Colonic mucosa (tissue), 4 donors: ENCODE measurements around the gene ONECUT2. TPM values are rescaled to one million over a fixed set of nuclear protein-coding genes. Genes with fewer than 3 reads are reported as not detected.

Experiments used
- DNase-seq: peaks from one replicate; pipeline ENCODE4 v3.0.0-alpha.2; 2020
- H3K27ac ChIP-seq: fragments of 200-600 bp; one replicate; pipeline ENCODE4 v1.8.0; 2021
- H3K27me3 ChIP-seq: fragments of 200-600 bp; one replicate; pipeline ENCODE4 v1.8.0; 2021
- H3K36me3 ChIP-seq: fragments of 200-600 bp; one replicate; pipeline ENCODE4 v1.8.0; 2021
- H3K4me1 ChIP-seq: fragments of 200-600 bp; one replicate; pipeline ENCODE4 v1.8.0; 2021; ENCODE audit warnings: mild to moderate bottlenecking
- H3K4me3 ChIP-seq: fragments of 200-600 bp; one replicate; pipeline ENCODE4 v1.8.0; 2021
- H3K9ac ChIP-seq, 2 donors: one replicate each; pipeline ENCODE4 v1.7.0; 2013; ENCODE audit warnings: control low read depth in 2 of 2, low read depth in 2 of 2, low read length in 2 of 2
- H3K9me3 ChIP-seq: fragments of 200-600 bp; one replicate; pipeline ENCODE4 v1.8.0; 2021
- intact Hi-C: fragments of 100-400 bp; cut with DNase I; formaldehyde crosslinking; loops from one replicate; pipeline ENCODE4 v1.14.1; 2022
- total RNA-seq, 2 donors: library from RNA; stranded (reverse); fragmentation: NEBNext Ultra II Directional in 1 of 2; extraction: Animal tissue kit (Norgen Biotek cat#: 25700) in 1 of 2; gene quantifications; one replicate each; pipeline ENCODE4 v1.2.1, GENCODE V29; 2021
- TF ChIP-seq, protein P1 (sequence below): fragments of 200-600 bp; IDR thresholded peaks from one replicate; pipeline ENCODE4 v1.8.0; 2022; ENCODE audit warnings: antibody characterized with exemption, mild to moderate bottlenecking
- donor health status: healthy.
- donor health status: DM: no; HTN: no; CAD: no.
- donor health status: DM: no; HTN: no; CAD: no.

Gene ONECUT2
- total RNA-seq, 2 donors from 2014 or later = 0.05 to 0.49 TPM

DNA sequence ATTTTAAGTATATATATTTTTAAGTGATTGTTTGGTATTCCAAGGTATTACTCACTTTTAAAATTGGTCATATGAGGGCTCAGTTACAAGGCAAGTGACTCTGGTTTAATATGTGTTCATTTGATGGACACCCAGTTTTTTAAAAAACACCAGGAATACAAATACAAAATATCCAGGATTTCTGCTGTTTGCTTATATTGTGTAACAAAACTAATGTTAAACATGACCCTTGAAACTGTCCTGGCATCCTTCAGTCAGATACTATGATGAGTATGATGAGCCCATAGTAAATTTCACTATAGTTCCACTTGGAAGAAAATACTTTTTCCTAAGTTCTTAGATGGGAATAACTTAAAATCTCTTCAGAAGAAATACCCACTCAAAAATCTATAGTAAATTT, 11.4 kb upstream of the ONECUT2 start:
- Histone ChIP-seq H3K9ac (no peak overlapping the region), H3K27me3 (peaks cover 35% of the 10 kb centered on the region), H3K36me3 (no peaks in the 10 kb centered on the region), H3K9me3 (no peaks in the 10 kb centered on the region), H3K27ac (no peak overlapping the region), H3K4me3 (no peak overlapping the region), H3K4me1 (no peaks in the 10 kb centered on the region)
- intact Hi-C loops = no loop called here
- no peak for DNase-seq
- TF ChIP-seq, protein P1, sequence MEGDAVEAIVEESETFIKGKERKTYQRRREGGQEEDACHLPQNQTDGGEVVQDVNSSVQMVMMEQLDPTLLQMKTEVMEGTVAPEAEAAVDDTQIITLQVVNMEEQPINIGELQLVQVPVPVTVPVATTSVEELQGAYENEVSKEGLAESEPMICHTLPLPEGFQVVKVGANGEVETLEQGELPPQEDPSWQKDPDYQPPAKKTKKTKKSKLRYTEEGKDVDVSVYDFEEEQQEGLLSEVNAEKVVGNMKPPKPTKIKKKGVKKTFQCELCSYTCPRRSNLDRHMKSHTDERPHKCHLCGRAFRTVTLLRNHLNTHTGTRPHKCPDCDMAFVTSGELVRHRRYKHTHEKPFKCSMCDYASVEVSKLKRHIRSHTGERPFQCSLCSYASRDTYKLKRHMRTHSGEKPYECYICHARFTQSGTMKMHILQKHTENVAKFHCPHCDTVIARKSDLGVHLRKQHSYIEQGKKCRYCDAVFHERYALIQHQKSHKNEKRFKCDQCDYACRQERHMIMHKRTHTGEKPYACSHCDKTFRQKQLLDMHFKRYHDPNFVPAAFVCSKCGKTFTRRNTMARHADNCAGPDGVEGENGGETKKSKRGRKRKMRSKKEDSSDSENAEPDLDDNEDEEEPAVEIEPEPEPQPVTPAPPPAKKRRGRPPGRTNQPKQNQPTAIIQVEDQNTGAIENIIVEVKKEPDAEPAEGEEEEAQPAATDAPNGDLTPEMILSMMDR = no peak

DNA sequence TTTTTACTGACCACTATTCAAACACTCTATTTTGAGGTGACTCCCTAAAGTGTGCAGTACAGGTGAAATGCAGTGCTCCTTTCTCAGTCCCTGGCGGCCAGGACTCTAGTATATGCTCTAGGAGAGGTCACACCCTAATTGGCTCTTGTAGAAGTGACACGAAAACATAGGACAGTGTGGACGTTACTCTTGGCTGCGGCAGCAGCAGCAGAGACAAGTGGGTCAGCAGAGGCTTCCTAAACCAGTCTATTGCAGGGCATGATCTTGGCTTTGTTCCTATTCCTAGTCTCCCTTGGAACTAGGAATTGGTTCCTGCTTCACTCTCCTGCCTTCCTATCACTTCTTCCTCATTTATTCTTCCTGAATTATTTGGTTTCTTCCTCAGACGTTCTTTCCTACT, 10.1 kb upstream of the ONECUT2 start:
- peaks cover 47% of the 10 kb centered on the region for H3K27me3 ChIP-seq

DNA sequence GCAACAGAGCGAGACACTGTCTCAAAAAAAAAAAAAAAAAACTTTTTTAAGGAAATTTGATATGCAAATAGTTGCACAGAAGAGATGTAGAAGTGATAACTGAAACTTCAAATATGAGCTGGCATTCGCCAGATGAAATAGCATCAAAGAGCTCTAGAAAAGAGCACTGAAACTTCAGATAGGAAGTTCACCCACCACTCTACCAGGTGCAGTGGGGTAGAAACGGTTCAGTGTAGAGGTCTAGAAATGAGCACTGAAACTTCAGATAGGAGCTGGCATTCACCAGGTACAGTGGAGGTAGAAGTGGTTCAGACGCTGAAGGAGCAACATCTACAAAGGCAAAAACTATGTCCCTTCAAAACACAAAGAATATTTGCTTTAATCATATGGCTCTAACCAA, 9.0 kb upstream of the ONECUT2 start:
- TF ChIP-seq, protein P1 = no peak
- Histone ChIP-seq H3K9me3 (no peaks in the 10 kb centered on the region), H3K36me3 (no peaks in the 10 kb centered on the region), H3K27me3 (peaks cover 58% of the 10 kb centered on the region), H3K27ac (no peak overlapping the region), H3K4me1 (no peaks in the 10 kb centered on the region), H3K4me3 (no peak overlapping the region), H3K9ac (no peak overlapping the region)
- DNase-seq = no peak
- intact Hi-C loops = no loop called here

More for the DNA sequence above, 10.1 kb upstream of the ONECUT2 start:
- DNase-seq = no peak
- Histone ChIP-seq H3K36me3 (no peaks in the 10 kb centered on the region), H3K4me1 (no peaks in the 10 kb centered on the region), H3K4me3 (no peak overlapping the region), H3K9me3 (no peaks in the 10 kb centered on the region), H3K27ac (no peak overlapping the region), H3K9ac (no peak overlapping the region)
- TF ChIP-seq, protein P1 = no peak
- intact Hi-C loops = no loop called here

DNA sequence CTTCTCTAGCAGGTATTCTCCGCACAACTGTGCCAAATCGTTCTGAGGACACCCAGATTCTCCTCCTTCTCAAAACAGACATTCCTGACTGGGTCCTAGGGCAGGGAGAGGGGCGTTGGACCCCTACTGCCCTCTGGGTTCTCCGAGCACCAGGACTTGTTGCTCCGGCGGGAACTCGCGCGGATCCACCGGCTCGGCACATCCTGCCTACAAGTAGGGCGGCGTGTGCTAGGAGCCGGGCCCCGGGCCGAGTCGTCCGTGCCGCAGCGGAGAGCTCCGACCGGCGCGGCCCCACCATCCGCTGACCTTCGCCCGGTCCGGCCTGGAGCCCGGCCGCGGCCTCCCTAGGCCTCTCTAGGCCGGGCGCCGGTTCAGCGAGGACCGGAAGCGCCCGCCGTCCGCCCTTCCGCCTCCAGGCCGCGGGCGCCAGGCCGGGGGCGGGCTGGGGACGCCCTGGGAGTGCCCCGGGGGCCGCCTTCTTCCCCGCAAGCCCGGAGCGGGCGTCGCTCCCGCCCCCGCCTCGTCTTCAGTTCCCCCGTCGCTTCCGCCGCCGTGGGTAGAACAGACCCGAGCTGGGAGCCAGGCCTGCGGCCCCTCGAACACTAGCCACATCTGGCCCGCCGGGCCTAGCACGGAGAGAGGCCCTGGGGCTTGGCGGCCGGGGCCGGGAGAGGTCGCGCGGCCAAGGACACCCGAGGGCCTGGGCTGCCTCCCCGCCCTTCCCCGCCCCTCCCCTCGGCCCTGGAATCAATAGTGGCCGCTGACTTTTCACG, 7.6 kb upstream of the ONECUT2 start:
- no peaks in the 10 kb centered on the region for H3K4me1 ChIP-seq
- no peak for DNase-seq
- H3K9me3 ChIP-seq = no peaks in the 10 kb centered on the region
- peaks cover 72% of the 10 kb centered on the region for H3K27me3 ChIP-seq
- TF ChIP-seq, protein P1 = no peak
- intact Hi-C loops = no loop called here
- peak overlapping the region; percentile 37 for H3K4me3 ChIP-seq
- no peaks in the 10 kb centered on the region for H3K36me3 ChIP-seq
- H3K27ac ChIP-seq = no peak overlapping the region
- H3K9ac ChIP-seq = no peak overlapping the region

DNA sequence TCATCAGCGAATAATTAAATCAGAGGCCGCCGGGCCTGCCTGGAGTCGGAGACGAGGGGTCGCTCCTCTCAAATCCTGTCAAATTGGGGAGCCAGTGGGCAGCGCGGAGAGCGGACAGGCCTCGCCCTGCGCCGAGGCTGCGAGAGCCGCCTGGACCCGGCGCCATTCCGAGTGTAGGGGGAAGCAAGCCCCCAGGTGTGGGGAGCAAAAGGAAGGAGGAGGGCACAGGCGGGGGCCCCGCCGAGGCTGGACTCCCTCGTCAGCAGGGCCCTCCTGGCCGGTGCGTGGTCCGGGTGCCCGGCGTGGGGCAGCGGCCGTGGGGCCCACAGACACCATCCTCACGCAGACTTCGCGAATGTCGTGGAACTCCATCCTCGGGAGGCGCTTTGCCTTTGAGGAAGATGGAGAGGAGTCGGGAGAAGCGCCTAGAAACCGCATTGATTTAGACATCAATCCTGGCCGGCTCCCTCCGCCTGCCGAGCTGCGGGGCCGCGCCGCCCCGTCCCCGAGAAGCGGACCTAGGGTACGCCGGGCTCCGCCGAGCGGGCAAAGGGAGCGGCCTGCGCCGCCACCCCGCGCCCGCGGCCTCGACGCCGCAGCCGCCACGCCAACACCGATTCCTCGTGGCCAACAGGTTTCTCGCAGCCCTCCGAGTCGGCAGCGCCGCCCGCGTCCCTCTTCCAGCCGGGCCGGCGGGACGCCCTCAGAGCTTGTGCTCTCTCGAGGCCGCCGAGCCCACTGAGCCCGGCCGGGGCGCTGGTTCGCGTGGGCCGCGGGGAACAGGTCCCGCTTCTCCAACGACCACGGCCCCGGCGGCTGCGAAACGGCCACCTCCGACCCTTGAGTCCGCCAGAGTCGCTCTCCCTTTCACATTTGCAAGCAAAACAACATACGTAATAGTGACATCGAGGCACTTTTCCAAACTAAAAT, 6.7 kb upstream of the ONECUT2 start:
- H3K36me3 ChIP-seq = no peaks in the 10 kb centered on the region
- H3K4me1 ChIP-seq = no peaks in the 10 kb centered on the region
- H3K4me3 ChIP-seq = peak overlapping the region; percentile 37
- H3K9me3 ChIP-seq = no peaks in the 10 kb centered on the region
- no peak overlapping the region for H3K9ac ChIP-seq
- DNase-seq = no peak
- intact Hi-C loops = no loop called here
- peaks cover 81% of the 10 kb centered on the region for H3K27me3 ChIP-seq
- TF ChIP-seq, protein P1 = no peak
- no peak overlapping the region for H3K27ac ChIP-seq
